ENCODE results near the gene SLC25A30.
"Not testable (repeated sequence)": the region's sequence is repeated elsewhere in the genome, so short reads cannot be mapped to it uniquely, and the experiment has no call there.

The SLC25A30 gene

GRCh38 chr13:45445053-45445452 is 26.9 kb upstream of the SLC25A30 start:
- Histone ChIP-seq H3K36me3 (ENCODE audit: insufficient read depth, low read length) (no peaks in the 10 kb centered on the region), H3K4me1 (ENCODE audit: insufficient read depth, low read length) (no peaks in the 10 kb centered on the region), H3K9me3 (ENCODE audit: low read length) (no peaks in the 10 kb centered on the region), H3K27me3 (ENCODE audit: control insufficient read depth in 1 of 2, insufficient read depth in 2 of 2, low read length in 2 of 2) (no peaks in the 10 kb centered on the region), H3K4me3 (ENCODE audit: low read depth in 1 of 2, low read length in 2 of 2) (no peak overlapping the region), H3K27ac (ENCODE audit: low read depth, low read length) (no peak overlapping the region), H3K9ac (ENCODE audit: low read length) (no peak overlapping the region)

GRCh38 chr13:45441633-45442032 is 23.5 kb upstream of the SLC25A30 start:
- Histone ChIP-seq H3K9ac (ENCODE audit: low read length) (no peak overlapping the region), H3K4me3 (ENCODE audit: low read depth in 1 of 2, low read length in 2 of 2) (no peak overlapping the region), H3K36me3 (ENCODE audit: insufficient read depth, low read length) (no peaks in the 10 kb centered on the region), H3K4me1 (ENCODE audit: insufficient read depth, low read length) (no peaks in the 10 kb centered on the region), H3K27ac (ENCODE audit: low read depth, low read length) (no peak overlapping the region), H3K27me3 (ENCODE audit: control insufficient read depth in 1 of 2, insufficient read depth in 2 of 2, low read length in 2 of 2) (no peaks in the 10 kb centered on the region), H3K9me3 (ENCODE audit: low read length) (no peaks in the 10 kb centered on the region)

DNA sequence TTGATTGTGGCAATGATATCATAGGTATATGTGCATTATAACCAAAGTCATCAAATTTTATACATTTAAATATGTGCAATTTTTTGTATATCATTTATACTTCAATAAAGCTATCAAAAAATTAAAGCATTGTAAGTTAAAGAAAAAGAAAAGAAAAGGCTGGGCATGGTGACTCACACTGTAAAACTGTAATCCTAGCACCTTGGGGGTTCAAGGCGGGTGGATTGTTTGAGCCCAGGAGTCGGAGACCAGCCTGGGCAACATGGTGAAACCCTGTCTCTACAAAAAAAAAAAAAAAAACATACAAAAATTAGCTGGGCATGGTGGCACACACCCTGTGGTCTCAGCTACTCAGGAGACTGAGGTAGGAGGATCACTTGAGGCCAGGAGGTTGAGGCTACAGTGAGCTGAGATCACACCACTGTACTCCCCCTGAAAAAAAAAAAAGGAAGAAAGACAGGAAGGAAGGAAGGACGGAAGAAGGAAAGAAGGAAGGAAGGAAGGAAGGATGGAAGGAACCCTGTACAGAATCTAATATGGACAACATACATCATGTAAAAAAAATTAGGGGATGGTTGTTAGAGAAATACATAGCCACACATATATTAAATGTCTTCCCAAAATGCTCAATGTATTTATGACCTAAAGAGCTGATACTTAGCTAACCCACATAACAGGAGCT is 21.7 kb upstream of the SLC25A30 start:
- H3K9me3 ChIP-seq (ENCODE audit: low read length), result no peaks in the 10 kb centered on the region
- H3K4me1 ChIP-seq (ENCODE audit: insufficient read depth, low read length), result no peaks in the 10 kb centered on the region
- no peaks in the 10 kb centered on the region for H3K27me3 ChIP-seq (ENCODE audit: control insufficient read depth in 1 of 2, insufficient read depth in 2 of 2, low read length in 2 of 2)
- H3K9ac ChIP-seq (ENCODE audit: low read length), result no peak overlapping the region
- no peak overlapping the region for H3K4me3 ChIP-seq (ENCODE audit: low read depth in 1 of 2, low read length in 2 of 2)
- H3K36me3 ChIP-seq (ENCODE audit: insufficient read depth, low read length), result no peaks in the 10 kb centered on the region
- no peak overlapping the region for H3K27ac ChIP-seq (ENCODE audit: low read depth, low read length)

GRCh38 chr13:45439008-45439407 is 20.8 kb upstream of the SLC25A30 start:
- H3K27me3 ChIP-seq (ENCODE audit: control insufficient read depth in 1 of 2, insufficient read depth in 2 of 2, low read length in 2 of 2), result no peaks in the 10 kb centered on the region
- H3K4me3 ChIP-seq (ENCODE audit: low read depth in 1 of 2, low read length in 2 of 2), result no peak overlapping the region
- no peaks in the 10 kb centered on the region for H3K4me1 ChIP-seq (ENCODE audit: insufficient read depth, low read length)
- no peak overlapping the region for H3K9ac ChIP-seq (ENCODE audit: low read length)
- no peak overlapping the region for H3K27ac ChIP-seq (ENCODE audit: low read depth, low read length)
- H3K9me3 ChIP-seq (ENCODE audit: low read length), result no peaks in the 10 kb centered on the region
- no peaks in the 10 kb centered on the region for H3K36me3 ChIP-seq (ENCODE audit: insufficient read depth, low read length)

- Histone ChIP-seq H3K9me3 (ENCODE audit: low read length) (no peaks in the 10 kb centered on the region), H3K9ac (ENCODE audit: low read length) (no peak overlapping the region), H3K4me1 (ENCODE audit: insufficient read depth, low read length) (no peaks in the 10 kb centered on the region), H3K36me3 (ENCODE audit: insufficient read depth, low read length) (no peaks in the 10 kb centered on the region), H3K4me3 (ENCODE audit: low read depth in 1 of 2, low read length in 2 of 2) (no peak overlapping the region), H3K27me3 (ENCODE audit: control insufficient read depth in 1 of 2, insufficient read depth in 2 of 2, low read length in 2 of 2) (no peaks in the 10 kb centered on the region), H3K27ac (ENCODE audit: low read depth, low read length) (no peak overlapping the region)
These were observed 19.8 kb upstream of the SLC25A30 start for GRCh38 chr13:45437947-45438346.

DNA sequence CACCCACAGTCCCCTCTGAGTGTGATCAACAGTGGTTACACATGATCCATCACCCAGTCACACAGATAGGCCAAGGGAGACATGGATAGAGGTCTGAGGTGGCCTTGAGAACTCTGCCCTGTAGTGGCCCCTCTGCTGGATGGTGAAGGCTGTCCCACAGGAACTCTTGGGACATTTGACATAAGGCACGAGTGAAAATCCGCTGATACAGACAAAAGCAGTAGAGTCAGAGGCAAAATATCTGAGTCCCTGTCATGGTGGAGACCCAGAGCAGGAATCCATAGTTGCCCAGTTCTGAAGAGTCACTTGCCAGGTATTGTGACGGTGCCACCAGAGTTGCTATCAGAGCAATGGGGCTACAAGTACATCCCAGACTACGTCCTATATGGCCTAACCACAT is 18.8 kb upstream of the SLC25A30 start:
- H3K27ac ChIP-seq (ENCODE audit: low read depth, low read length), result no peak overlapping the region
- no peaks in the 10 kb centered on the region for H3K36me3 ChIP-seq (ENCODE audit: insufficient read depth, low read length)
- H3K4me1 ChIP-seq (ENCODE audit: insufficient read depth, low read length), result no peaks in the 10 kb centered on the region
- no peaks in the 10 kb centered on the region for H3K9me3 ChIP-seq (ENCODE audit: low read length)
- H3K4me3 ChIP-seq (ENCODE audit: low read depth in 1 of 2, low read length in 2 of 2), result no peak overlapping the region
- no peaks in the 10 kb centered on the region for H3K27me3 ChIP-seq (ENCODE audit: control insufficient read depth in 1 of 2, insufficient read depth in 2 of 2, low read length in 2 of 2)
- H3K9ac ChIP-seq (ENCODE audit: low read length), result no peak overlapping the region

- Histone ChIP-seq H3K4me1 (ENCODE audit: insufficient read depth, low read length) (no peaks in the 10 kb centered on the region), H3K36me3 (ENCODE audit: insufficient read depth, low read length) (no peaks in the 10 kb centered on the region), H3K4me3 (ENCODE audit: low read depth in 1 of 2, low read length in 2 of 2) (no peak overlapping the region), H3K27ac (ENCODE audit: low read depth, low read length) (no peak overlapping the region), H3K9me3 (ENCODE audit: low read length) (no peaks in the 10 kb centered on the region), H3K9ac (ENCODE audit: low read length) (no peak overlapping the region), H3K27me3 (ENCODE audit: control insufficient read depth in 1 of 2, insufficient read depth in 2 of 2, low read length in 2 of 2) (no peaks in the 10 kb centered on the region)
These were observed 18.2 kb upstream of the SLC25A30 start for GRCh38 chr13:45436332-45436731.

- Histone ChIP-seq H3K9me3 (ENCODE audit: low read length) (no peaks in the 10 kb centered on the region), H3K27ac (ENCODE audit: low read depth, low read length) (no peak overlapping the region), H3K4me3 (ENCODE audit: low read depth in 1 of 2, low read length in 2 of 2) (no peak overlapping the region), H3K27me3 (ENCODE audit: control insufficient read depth in 1 of 2, insufficient read depth in 2 of 2, low read length in 2 of 2) (no peaks in the 10 kb centered on the region), H3K4me1 (ENCODE audit: insufficient read depth, low read length) (no peaks in the 10 kb centered on the region), H3K36me3 (ENCODE audit: insufficient read depth, low read length) (no peaks in the 10 kb centered on the region), H3K9ac (ENCODE audit: low read length) (no peak overlapping the region)
These were observed 16.6 kb upstream of the SLC25A30 start for GRCh38 chr13:45434556-45435371.

GRCh38 chr13:45433381-45433790 is 15.2 kb upstream of the SLC25A30 start:
- Histone ChIP-seq H3K9me3 (ENCODE audit: low read length) (no peaks in the 10 kb centered on the region), H3K4me3 (ENCODE audit: low read depth in 1 of 2, low read length in 2 of 2) (no peak overlapping the region), H3K27me3 (ENCODE audit: control insufficient read depth in 1 of 2, insufficient read depth in 2 of 2, low read length in 2 of 2) (no peaks in the 10 kb centered on the region), H3K9ac (ENCODE audit: low read length) (no peak overlapping the region), H3K4me1 (ENCODE audit: insufficient read depth, low read length) (no peaks in the 10 kb centered on the region), H3K27ac (ENCODE audit: low read depth, low read length) (no peak overlapping the region), H3K36me3 (ENCODE audit: insufficient read depth, low read length) (no peaks in the 10 kb centered on the region)

DNA sequence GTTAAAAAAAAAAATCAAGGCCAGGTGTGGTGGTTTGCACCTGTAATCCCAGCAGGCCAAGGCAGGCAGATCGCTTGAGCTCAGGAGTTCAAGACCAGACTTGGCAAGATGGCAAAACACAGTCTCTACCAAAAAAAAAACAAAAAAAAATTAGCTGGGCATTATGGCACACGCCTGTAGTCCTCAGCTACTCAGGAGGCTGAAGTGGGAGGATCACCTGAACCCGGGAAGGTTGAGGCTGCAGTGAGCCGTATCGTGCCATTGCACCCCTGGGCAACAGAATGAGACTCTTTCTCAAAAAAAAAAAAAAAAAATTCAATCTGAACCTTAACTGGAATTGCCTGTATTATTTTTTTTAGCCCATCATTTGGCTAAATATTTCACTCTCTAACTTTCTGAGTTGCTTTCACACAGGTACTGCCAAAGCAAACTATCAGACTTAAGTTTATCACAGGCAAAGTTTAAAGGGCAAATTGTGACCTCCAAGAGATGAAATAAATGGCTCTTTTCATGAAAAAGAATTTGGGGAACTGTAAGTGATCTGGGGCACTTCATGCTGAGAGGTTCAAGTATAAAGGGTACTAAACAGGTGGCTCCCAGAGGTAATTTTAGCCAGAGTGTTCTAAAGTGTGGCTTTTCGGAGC is 14.7 kb upstream of the SLC25A30 start:
- Histone ChIP-seq H3K9me3 (ENCODE audit: low read length) (no peaks in the 10 kb centered on the region), H3K4me3 (ENCODE audit: low read depth in 1 of 2, low read length in 2 of 2) (no peak overlapping the region), H3K27me3 (ENCODE audit: control insufficient read depth in 1 of 2, insufficient read depth in 2 of 2, low read length in 2 of 2) (no peaks in the 10 kb centered on the region), H3K27ac (ENCODE audit: low read depth, low read length) (no peak overlapping the region), H3K9ac (ENCODE audit: low read length) (no peak overlapping the region), H3K4me1 (ENCODE audit: insufficient read depth, low read length) (no peaks in the 10 kb centered on the region), H3K36me3 (ENCODE audit: insufficient read depth, low read length) (no peaks in the 10 kb centered on the region)

DNA sequence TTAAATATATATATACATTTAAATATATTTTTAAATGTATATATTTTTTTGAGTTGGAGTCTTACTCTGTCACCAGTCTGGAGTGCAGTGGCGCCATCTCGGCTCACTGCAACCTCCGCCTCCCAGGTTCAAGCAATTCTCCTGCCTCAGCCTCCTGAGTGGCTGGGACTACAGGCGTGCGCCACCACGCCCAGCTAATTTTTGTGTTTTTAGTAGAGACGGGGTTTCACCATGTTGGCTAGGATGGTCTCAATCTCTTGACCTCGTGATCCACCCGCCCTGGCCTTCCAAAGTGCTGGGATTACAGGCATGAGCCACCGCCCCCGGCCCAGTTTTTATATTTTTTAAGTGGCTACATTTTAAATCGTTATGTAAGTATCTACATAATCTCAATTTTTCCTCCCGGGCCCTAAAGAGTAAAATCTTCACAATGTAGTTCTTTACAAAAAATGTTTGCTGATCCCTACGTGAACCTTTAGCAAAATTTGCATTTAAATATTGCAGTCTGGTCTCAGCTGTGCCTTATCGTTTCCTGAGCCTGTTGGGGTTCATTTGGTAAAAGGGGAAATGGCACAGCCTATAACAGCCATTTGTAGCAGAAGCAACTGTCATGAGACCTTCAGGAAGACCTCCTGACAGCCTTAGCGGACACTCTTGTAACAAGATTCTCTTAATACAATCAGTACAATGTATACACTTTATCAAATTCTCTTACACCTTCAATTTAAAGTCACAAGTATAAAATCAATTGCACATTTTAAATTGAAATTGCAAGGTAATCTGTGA is 8.1 kb upstream of the SLC25A30 start:
- not testable (repeated sequence) for H3K36me3 ChIP-seq (ENCODE audit: insufficient read depth, low read length); H3K9ac ChIP-seq (ENCODE audit: low read length); H3K4me3 ChIP-seq (ENCODE audit: low read depth in 1 of 2, low read length in 2 of 2); H3K4me1 ChIP-seq (ENCODE audit: insufficient read depth, low read length); H3K27me3 ChIP-seq (ENCODE audit: control insufficient read depth in 1 of 2, insufficient read depth in 2 of 2, low read length in 2 of 2); H3K9me3 ChIP-seq (ENCODE audit: low read length); H3K27ac ChIP-seq (ENCODE audit: low read depth, low read length)

Measured in muscle layer of colon (tissue), 2 donors.